GM12891 (cell line): ENCODE results near the gene MSL3.

Source experiments
- PAX5 ChIP-seq: IDR thresholded peaks from 2 replicates; pipeline ENCODE4 v1.6.1; 2011; ENCODE audit warnings: low read length, moderate library complexity, mild to moderate bottlenecking; ENCODE audit not compliant: insufficient read depth, severe bottlenecking
- POLR2A ChIP-seq: IDR thresholded peaks from 2 replicates; pipeline ENCODE4 v1.6.1; 2011; ENCODE audit warnings: low read depth, low read length, control low read depth
- POLR2AphosphoS5 ChIP-seq: IDR thresholded peaks from 2 replicates; pipeline ENCODE4 v1.6.1; 2011; ENCODE audit warnings: low read depth, low read length, control low read depth
- TAF1 ChIP-seq: IDR thresholded peaks from 2 replicates; pipeline ENCODE4 v1.6.1; 2011; ENCODE audit warnings: low read depth, low read length, control low read depth

DNA sequence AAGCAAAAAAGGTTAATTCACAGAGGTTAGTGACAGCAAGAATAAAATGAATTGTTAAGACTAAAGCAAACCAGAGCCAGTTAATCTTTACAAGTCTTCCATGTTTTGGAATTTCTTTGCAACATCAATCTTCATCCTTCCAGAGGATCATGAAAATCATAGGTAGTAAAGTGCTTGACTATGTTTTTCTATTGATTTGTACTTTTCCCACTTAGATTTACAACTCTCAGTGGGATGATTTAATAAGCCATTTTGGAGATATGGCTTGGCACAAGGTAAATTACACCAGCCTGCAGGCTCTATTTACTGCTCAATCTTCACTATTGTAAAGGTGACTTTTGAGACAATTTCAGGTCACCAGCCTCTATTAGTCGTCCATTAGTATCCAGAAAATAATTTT, 26.5 kb downstream of the MSL3 start:
- TF ChIP-seq POLR2A (no peak), TAF1 (no peak), PAX5 (no peak), POLR2AphosphoS5 (no peak)
